ENCODE data around the gene TP53I13. TPM values are rescaled to one million over a fixed set of nuclear protein-coding genes. Genes with fewer than 3 reads are reported as not detected.

The TP53I13 gene
- polyA plus RNA-seq, 3 donors = 54.3 to 166 (median 84.3) TPM

GRCh38 chr17:29620779-29621500 lies 52.4 kb downstream of the TP53I13 start:
- 95 to 97% (median 95%) methylated on average over 12 of the region's 12 CpGs for WGBS, 3 donors
- no peak overlapping the region for H3K27ac ChIP-seq (ENCODE audit: low read depth, low read length)

GRCh38 chr17:29621751-29622194 lies 53.3 kb downstream of the TP53I13 start:
- no peak overlapping the region for H3K27ac ChIP-seq (ENCODE audit: low read depth, low read length)
- WGBS, 3 donors = 76 to 89% (median 82%) methylated on average over 8 of the region's 8 CpGs

Other genes starting within 250 kb of the TP53I13 start
- 10 to 100 TPM in 2 of 3 donors, 1 to 10 TPM in 1; 3.4 to 11.9 (median 10.5) TPM for gene TAOK1, start 178.3 kb upstream of the TP53I13 start, polyA plus RNA-seq
- gene ABHD15, start 1.7 kb upstream of the TP53I13 start, polyA plus RNA-seq = 10 to 100 TPM in 1 of 3 donors, 1 to 10 TPM in 2; 8.3 to 38.0 (median 8.3) TPM
- gene GIT1, start 20.9 kb downstream of the TP53I13 start, polyA plus RNA-seq = 10 to 100 TPM; 14.6 to 36.8 (median 30.2) TPM
- gene ANKRD13B, start 24.4 kb downstream of the TP53I13 start, polyA plus RNA-seq = 1 to 10 TPM; 3.6 to 7.9 (median 6.6) TPM
- gene CORO6, start 54.2 kb downstream of the TP53I13 start, polyA plus RNA-seq = 10 to 100 TPM in 2 of 3 donors, 1 to 10 TPM in 1; 4.6 to 16.1 (median 13.6) TPM